GM18499 (cell line): ENCODE results near the gene LRRC14B.
"Not testable (repeated sequence)": the region's sequence is repeated elsewhere in the genome, so short reads cannot be mapped to it uniquely, and the experiment has no call there.

Source experiments
- ATAC-seq: cut with Tn5 transposase; IDR thresholded peaks from one replicate; pipeline ENCODE4 v1.9.1; 2021; ENCODE audit warnings: moderate number of reproducible peaks; ENCODE audit not compliant: insufficient read depth, unreplicated experiment

LRRC14B gene

GRCh38 chr5:189486-189885, 1.8 kb upstream of the LRRC14B start:
- no peak for ATAC-seq

GRCh38 chr5:189976-190365, 1.3 kb upstream of the LRRC14B start:
- no peak for ATAC-seq

GRCh38 chr5:190366-191035, 794 bp upstream of the LRRC14B start:
- no peak for ATAC-seq

- ATAC-seq: no peak
Measured at GRCh38 chr5:191949-192690, 825 bp downstream of the LRRC14B start.

GRCh38 chr5:192691-192969, 1.3 kb downstream of the LRRC14B start:
- ATAC-seq: no peak

GRCh38 chr5:192970-193831, 1.9 kb downstream of the LRRC14B start:
- ATAC-seq: no peak

- ATAC-seq: no peak
Measured at GRCh38 chr5:194102-194501, 2.8 kb downstream of the LRRC14B start.

- no peak for ATAC-seq
Measured at GRCh38 chr5:194603-195209, 3.4 kb downstream of the LRRC14B start.

GRCh38 chr5:195401-196160, 4.3 kb downstream of the LRRC14B start:
- no peak for ATAC-seq

GRCh38 chr5:196350-196749, 5.1 kb downstream of the LRRC14B start:
- ATAC-seq: no peak

GRCh38 chr5:197031-197430, 5.7 kb downstream of the LRRC14B start:
- ATAC-seq: not testable (repeated sequence)

- no peak for ATAC-seq
Measured at GRCh38 chr5:197892-198489, 6.7 kb downstream of the LRRC14B start.

- ATAC-seq: no peak
Measured at GRCh38 chr5:198516-199196, 7.4 kb downstream of the LRRC14B start.

- no peak for ATAC-seq
Measured at GRCh38 chr5:199197-199949, 8.1 kb downstream of the LRRC14B start.

- no peak for ATAC-seq
Measured at GRCh38 chr5:199950-200645, 8.8 kb downstream of the LRRC14B start.

- ATAC-seq: no peak
Measured at GRCh38 chr5:200985-201384, 9.7 kb downstream of the LRRC14B start.

GRCh38 chr5:201672-202071, 10.4 kb downstream of the LRRC14B start:
- no peak for ATAC-seq
